ENCODE results near the gene ARAP1. TPM values are rescaled to one million over a fixed set of nuclear protein-coding genes. Genes with fewer than 3 reads are reported as not detected.

ARAP1 gene
- polyA plus RNA-seq, 3 donors from 2014 or later, result 4.7 to 34.6 (median 16.4) TPM

DNA sequence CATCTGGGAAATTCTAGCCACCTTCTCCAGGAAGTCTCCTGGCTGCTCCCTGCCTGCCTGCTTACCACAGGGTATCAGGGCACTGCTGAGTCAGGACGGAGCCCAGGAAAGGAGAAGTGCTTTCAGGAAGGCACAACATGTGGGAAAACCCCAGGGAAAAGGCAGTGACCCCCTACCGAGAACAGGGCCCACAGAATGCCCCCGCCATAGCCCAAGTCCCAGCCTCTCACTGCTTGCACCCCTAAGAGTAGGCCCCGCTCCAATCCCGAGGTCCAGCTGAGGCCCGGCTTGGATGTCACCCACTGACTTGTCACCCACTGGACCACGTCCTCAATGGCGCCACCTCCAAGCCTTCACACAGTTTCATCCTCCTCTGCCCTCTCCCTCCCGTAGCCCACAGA is 34.1 kb downstream of the ARAP1 start:
- DNase-seq, result no peak
- peak overlapping the region in 1 of 5 donors; percentile 23 for H3K4me3 Mint-ChIP-seq
- H3K36me3 Mint-ChIP-seq, result no peaks in the 10 kb centered on the region
- H3K9me3 Mint-ChIP-seq, result no peaks in the 10 kb centered on the region
- H3K27ac Mint-ChIP-seq, result peak overlapping the region; percentile 40 to 100 (median 99)
- peaks cover 83 to 88% of the 10 kb centered on the region in 2 donors for H3K4me1 Mint-ChIP-seq
- H3K27me3 Mint-ChIP-seq (ENCODE audit: low read depth in 3 of 3), result peaks cover 19 to 26% (median 19%) of the 10 kb centered on the region in 3 donors

DNA sequence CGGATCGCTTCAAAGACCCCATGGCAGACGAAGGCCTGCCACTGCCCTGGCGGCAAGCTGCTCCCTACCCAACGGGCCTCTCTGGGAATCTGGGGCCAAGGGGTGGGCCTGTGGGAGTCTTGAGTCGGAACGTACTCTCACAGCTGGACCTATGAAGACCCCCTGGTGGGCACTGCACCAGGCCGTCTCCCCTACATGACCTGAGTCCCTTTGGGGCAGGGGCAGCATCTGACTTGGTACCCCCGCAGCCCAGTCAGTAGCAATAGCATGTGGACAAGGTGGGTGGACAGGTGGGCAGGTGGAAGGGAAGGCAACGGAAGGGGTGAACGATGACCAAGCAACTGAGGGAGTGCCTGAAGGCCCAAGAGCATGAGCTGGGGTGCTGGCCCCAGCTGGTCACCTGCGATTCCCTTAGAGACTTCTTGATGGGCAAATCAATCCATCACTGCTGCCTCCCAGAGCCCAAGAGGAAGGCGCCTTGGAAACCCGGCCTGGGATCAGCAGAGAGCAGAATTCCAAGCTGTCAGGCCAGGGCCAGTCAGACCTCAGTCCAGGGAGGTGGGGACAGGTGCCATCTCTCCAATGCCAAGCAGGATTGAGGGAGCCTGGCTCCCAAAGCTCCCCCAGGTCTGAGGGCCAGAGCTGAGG is 35.3 kb downstream of the ARAP1 start:
- Mint-ChIP-seq H3K27me3 (ENCODE audit: low read depth in 3 of 3) (peaks cover 11 to 21% (median 13%) of the 10 kb centered on the region in 3 donors), H3K4me1 (peaks cover 78 to 87% of the 10 kb centered on the region in 2 donors), H3K4me3 (no peak overlapping the region), H3K36me3 (no peaks in the 10 kb centered on the region), H3K9me3 (no peaks in the 10 kb centered on the region), H3K27ac (peak overlapping the region in 3 of 6 donors; percentile 49 to 99 (median 51))
- DNase-seq, result no peak

DNA sequence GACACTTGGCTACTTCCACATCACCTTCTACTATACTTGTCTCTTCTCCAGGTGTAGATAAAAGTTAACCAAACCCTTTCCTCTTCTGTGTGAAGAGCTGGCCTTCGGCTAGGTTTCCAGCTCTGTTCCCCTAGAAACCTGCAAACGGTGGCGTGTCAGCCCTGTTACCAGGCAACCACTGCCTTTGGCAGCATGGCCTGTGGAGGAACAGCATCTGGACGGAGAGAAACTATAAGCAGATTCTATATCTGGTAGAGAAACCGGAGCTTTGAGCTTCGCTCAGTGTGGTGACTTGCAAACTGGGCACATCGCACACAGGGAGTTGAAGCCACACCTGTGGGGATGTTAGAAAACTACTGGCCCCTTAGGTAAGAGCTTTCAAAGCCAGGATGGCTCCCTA is 35.9 kb downstream of the ARAP1 start:
- no peaks in the 10 kb centered on the region for H3K9me3 Mint-ChIP-seq
- no peak overlapping the region for H3K4me3 Mint-ChIP-seq
- H3K36me3 Mint-ChIP-seq, result no peaks in the 10 kb centered on the region
- H3K27me3 Mint-ChIP-seq (ENCODE audit: low read depth in 3 of 3), result peaks cover 6 to 15% (median 10%) of the 10 kb centered on the region in 3 donors
- peaks cover 72 to 82% of the 10 kb centered on the region in 2 donors for H3K4me1 Mint-ChIP-seq
- H3K27ac Mint-ChIP-seq, result peak overlapping the region in 5 of 6 donors; percentile 36 to 84 (median 66)
- no peak for DNase-seq

DNA sequence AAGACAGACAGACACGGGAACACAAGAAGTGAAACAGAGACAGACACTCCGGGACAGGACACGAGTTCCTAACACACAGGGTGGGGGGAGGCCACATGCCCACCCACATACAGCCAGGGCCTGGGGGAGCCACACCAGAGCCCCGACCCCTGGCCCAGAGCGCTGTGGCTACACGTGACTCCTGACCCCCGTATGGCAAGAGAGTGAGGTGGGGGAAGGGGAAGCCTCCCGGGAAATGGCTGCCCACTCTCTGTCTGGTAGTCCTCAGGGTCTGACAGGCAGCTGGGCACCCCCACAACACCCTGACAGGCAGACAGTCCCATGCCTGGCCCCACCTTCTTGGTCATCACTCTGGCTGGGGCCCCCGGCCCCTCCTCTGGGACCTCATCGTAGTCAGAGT is 39.4 kb downstream of the ARAP1 start:
- peaks cover 49 to 52% of the 10 kb centered on the region in 2 donors for H3K4me1 Mint-ChIP-seq
- H3K27me3 Mint-ChIP-seq (ENCODE audit: low read depth in 3 of 3), result peaks cover 0 to 15% (median 12%) of the 10 kb centered on the region in 3 donors
- no peak for DNase-seq
- H3K27ac Mint-ChIP-seq, result peak overlapping the region; percentile 72 to 95 (median 90)
- H3K4me3 Mint-ChIP-seq, result peak overlapping the region in 3 of 5 donors; percentile 45 to 60 (median 49)
- H3K9me3 Mint-ChIP-seq, result no peaks in the 10 kb centered on the region
- peaks cover 0 to 14% (median 0%) of the 10 kb centered on the region in 3 donors for H3K36me3 Mint-ChIP-seq

DNA sequence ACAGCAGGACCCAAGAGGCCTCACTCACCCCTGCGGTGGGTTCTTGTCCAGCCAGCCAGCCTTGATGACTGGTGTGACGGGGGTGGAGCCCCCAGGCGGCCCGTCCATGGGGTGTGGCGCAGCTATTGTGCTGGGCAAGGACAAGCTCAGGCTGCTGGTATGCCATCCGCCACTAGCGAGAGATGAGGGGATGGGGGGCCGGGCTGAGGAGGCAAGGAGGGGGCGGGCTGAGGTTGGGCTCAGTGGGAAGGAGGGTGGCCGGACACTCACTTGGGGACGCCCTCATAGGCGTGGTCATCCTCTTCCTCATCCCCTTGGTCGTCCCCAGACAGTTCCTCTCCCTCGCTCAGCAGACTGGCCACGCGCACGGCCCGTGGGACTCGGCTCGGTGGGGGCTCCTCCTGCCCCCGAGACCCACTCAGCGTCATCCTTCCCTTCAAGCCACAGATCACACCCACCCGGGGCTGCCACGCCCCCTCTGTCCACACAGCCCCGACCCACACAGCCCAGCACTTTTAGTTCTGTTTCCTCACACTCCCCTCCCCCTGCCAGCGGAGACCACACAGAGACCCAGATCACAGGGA is 39.9 kb downstream of the ARAP1 start:
- H3K36me3 Mint-ChIP-seq, result peaks cover 0 to 19% (median 4%) of the 10 kb centered on the region in 3 donors
- H3K9me3 Mint-ChIP-seq, result no peaks in the 10 kb centered on the region
- H3K4me3 Mint-ChIP-seq, result peak overlapping the region in 4 of 5 donors; percentile 45 to 68 (median 54)
- peaks cover 0 to 14% (median 12%) of the 10 kb centered on the region in 3 donors for H3K27me3 Mint-ChIP-seq (ENCODE audit: low read depth in 3 of 3)
- peak; percentile 38 to 57 (median 47) for DNase-seq
- H3K4me1 Mint-ChIP-seq, result peaks cover 44 to 47% of the 10 kb centered on the region in 2 donors
- H3K27ac Mint-ChIP-seq, result peak overlapping the region; percentile 72 to 95 (median 90)

DNA sequence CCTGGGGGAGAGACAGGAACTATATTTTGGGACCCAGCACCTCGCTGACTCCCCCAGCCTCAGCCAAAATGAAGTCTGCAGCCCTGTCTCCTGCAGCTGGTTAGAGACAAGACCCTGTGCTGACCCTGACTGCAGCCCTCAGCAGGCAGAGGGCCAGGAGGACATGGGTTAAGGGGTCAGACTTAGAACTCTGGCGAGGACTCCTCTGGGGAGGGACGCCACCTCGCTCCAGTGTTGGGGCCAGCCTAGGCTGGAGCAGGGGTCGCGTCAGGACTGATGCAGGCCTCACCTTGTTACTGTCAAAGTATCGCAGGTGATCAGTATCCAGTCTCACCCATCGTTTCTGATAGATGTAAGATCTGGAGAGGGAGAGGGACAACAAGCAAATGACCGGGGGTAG is 41.1 kb downstream of the ARAP1 start:
- Mint-ChIP-seq H3K27me3 (ENCODE audit: low read depth in 3 of 3) (peaks cover under 1 to 15% (median 14%) of the 10 kb centered on the region in 3 donors), H3K36me3 (peaks cover 0 to 25% (median 4%) of the 10 kb centered on the region in 3 donors), H3K4me1 (peaks cover 40 to 45% of the 10 kb centered on the region in 2 donors), H3K9me3 (no peaks in the 10 kb centered on the region), H3K4me3 (no peak overlapping the region), H3K27ac (peak overlapping the region in 4 of 6 donors; percentile 13 to 68 (median 56))
- DNase-seq, result no peak

DNA sequence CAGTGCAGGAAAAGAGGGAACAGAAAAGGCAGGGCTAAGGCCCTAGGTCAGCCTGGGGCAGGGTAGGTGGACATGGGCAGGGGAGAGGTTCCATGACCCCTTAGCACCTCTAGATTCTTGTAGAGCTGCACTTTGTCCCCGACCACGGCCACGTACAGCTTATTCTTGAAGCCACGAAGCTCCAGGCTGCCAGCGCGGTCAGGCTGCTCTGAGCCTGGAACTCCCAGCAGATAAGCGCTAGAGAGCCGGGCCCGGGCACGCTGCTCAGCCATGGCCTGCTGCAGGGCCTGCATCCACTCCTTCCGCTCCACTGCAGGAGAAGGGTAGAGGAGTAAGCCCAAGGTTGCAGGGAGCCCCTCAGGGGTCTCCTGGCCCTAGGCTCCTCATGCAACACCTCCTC is 41.9 kb downstream of the ARAP1 start:
- no peak for DNase-seq
- Mint-ChIP-seq H3K27me3 (ENCODE audit: low read depth in 3 of 3) (peaks cover 2 to 19% (median 17%) of the 10 kb centered on the region in 3 donors), H3K4me3 (no peak overlapping the region), H3K36me3 (peaks cover 0 to 28% (median 4%) of the 10 kb centered on the region in 3 donors), H3K27ac (no peak overlapping the region), H3K4me1 (peaks cover 37 to 38% of the 10 kb centered on the region in 2 donors), H3K9me3 (no peaks in the 10 kb centered on the region)

DNA sequence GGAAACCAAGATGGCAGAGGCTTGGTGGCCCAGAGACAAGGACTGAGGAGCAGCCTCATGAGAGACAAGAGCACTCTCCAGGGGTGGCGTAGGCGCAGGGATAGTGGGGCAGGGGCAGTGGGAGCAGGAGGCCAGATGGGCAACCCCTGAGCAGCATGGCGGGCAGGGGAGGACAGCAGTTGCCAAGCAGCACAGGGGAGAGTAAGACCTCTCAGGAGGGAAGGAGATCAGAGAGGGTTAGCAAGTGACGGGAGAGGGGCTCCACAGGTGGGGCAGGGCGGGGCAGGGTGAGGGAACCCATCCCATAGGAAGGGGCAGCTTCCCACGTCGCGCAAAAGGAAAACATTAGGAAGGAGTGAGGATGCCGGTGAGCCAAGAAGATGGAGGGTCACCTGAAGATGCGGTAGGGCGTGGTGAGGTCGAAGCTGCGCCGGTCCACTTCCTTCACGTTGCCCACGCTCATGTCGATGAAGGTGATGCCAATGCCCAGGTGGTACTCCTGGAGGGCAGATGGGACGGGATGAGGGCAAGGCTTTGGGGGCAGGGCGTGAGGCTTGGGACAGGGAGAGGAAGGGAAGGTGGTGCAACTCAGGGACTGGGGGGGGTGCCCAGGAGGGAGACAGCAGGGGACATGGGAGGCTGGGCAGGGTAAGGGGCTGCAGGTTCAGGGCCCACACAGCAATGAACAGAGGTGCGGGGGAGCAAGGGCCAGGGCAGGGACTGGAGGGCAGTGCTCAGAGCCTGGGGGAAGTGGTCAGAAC is 42.5 kb downstream of the ARAP1 start:
- H3K4me3 Mint-ChIP-seq, result no peak overlapping the region
- H3K36me3 Mint-ChIP-seq, result peaks cover 0 to 32% (median 7%) of the 10 kb centered on the region in 3 donors
- H3K27ac Mint-ChIP-seq, result peak overlapping the region in 1 of 6 donors; percentile 72
- DNase-seq, result no peak
- H3K9me3 Mint-ChIP-seq, result no peaks in the 10 kb centered on the region
- H3K4me1 Mint-ChIP-seq, result peaks cover 31 to 38% of the 10 kb centered on the region in 2 donors
- peaks cover 2 to 16% (median 15%) of the 10 kb centered on the region in 3 donors for H3K27me3 Mint-ChIP-seq (ENCODE audit: low read depth in 3 of 3)

DNA sequence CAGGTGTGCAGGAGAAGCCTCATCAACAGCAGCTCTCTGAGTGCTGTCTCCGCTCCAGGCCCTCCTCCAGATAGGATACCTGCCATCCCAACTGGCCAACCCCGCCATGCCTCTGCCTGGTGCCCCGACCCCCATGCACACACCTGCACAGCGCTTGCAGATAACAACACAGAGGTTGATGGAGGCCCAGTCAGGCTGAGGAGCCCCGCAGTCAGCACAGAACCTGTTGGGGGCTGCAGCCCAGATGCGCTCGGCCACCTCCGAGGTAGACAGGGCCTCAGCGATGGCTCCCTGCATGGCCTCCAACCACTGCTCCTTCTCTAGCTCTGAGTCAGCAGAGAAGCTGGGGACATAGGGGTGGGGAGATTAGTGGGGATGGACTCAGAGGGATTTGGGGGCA is 45.2 kb downstream of the ARAP1 start:
- DNase-seq, result no peak
- Mint-ChIP-seq H3K4me3 (no peak overlapping the region), H3K4me1 (peaks cover 17 to 19% of the 10 kb centered on the region in 2 donors), H3K27me3 (ENCODE audit: low read depth in 3 of 3) (peaks cover 2 to 19% (median 9%) of the 10 kb centered on the region in 3 donors), H3K27ac (peak overlapping the region in 2 of 6 donors; percentile 75 to 85), H3K36me3 (peaks cover 0 to 33% (median 7%) of the 10 kb centered on the region in 3 donors), H3K9me3 (no peaks in the 10 kb centered on the region)

DNA sequence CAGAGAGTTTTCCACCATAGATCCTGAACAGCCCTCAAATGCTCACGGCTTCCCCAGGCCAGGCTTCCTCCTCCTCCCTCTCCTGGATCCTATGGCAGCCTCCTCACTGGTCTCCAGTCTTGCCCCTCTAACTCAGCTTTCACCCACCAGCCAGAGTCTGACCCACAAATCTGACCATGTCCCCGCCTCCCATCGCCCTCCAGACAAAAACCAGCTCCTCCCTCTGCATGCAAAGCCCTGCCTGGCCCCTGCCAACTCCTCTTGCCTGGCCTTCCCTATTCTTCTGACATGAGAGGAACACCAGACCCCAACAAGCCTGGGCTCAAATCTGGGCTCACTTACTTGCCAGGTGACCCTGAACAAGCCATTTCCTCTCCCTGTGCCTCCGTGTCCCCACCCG is 45.6 kb downstream of the ARAP1 start:
- Mint-ChIP-seq H3K27me3 (ENCODE audit: low read depth in 3 of 3) (peaks cover 2 to 19% (median 9%) of the 10 kb centered on the region in 3 donors), H3K9me3 (no peaks in the 10 kb centered on the region), H3K4me3 (peak overlapping the region in 1 of 5 donors; percentile 9), H3K36me3 (peaks cover 0 to 33% (median 7%) of the 10 kb centered on the region in 3 donors), H3K27ac (peak overlapping the region in 4 of 6 donors; percentile 56 to 75 (median 69)), H3K4me1 (peaks cover 17 to 19% of the 10 kb centered on the region in 2 donors)
- no peak for DNase-seq

DNA sequence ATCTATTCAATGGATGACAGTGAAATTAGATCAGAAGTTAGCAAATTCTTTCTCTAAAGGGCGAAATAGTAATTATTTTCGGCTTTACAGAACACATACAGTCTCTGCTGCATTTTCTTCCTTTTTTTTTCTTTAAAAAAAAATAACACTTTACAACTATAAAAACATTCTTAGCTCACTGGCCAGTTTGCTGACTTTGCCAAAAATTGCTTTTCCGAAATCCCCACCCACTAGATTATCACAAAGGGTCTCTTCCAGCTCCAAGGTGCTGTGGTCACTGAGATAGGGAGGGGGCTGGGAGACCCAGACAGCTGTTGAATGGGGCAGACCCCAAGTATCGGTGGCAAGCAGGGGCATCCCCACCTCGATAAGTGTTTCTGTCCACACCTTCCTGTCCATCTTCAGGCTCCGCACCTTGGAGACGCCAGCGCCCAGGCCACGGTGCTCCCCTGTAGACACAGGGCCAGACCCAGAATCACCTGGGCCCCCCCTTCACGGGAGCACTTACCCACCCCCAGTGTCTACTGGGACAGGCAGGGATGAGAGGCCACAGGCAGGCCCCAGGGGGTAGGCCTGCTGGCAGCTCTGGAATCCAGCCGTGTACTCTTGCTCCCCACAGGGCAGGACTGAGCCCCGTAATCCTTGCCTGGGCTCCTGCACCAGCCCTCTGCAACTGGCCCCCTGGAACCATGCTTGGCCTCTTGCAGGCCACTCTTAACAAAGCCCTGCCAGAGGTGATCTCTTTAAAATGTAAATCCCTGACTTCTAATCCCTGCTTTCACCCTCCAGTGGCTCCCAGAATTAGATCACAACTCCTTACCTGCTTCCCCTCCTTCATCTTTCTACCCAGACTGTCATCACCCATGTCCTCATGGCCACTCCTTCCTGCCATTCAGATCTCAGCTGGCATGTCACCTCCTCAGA is 46.5 kb downstream of the ARAP1 start:
- no peak overlapping the region for H3K4me3 Mint-ChIP-seq
- H3K36me3 Mint-ChIP-seq, result peaks cover 0 to 36% (median 7%) of the 10 kb centered on the region in 3 donors
- H3K27ac Mint-ChIP-seq, result peak overlapping the region; percentile 37 to 79 (median 62)
- peaks cover 13 to 14% of the 10 kb centered on the region in 2 donors for H3K4me1 Mint-ChIP-seq
- no peaks in the 10 kb centered on the region for H3K9me3 Mint-ChIP-seq
- peaks cover 2 to 15% (median 7%) of the 10 kb centered on the region in 3 donors for H3K27me3 Mint-ChIP-seq (ENCODE audit: low read depth in 3 of 3)
- DNase-seq, result no peak

DNA sequence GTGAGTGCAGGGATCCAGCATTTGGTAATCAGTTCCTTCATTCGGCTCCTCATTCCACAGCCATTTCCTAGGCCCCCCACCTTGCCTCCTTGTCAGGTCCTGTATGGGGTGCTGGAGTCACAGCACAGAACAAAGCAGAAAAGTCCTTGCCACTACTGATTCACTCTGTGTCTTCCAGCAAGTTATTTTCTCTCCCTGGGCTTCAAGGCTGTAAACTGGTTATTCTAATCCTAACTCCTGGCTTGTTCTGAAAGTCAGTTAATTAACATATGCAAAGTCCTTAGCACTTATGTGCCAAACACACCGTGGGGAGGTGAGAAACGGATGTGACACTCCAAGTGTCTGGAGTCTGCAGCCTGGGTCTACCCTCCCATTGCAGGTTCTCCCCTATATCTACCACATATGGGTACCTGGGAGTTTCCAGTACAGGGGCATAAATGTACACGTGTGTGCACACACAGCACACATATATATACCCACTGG is 47.4 kb downstream of the ARAP1 start:
- Mint-ChIP-seq H3K36me3 (peaks cover 3 to 39% (median 14%) of the 10 kb centered on the region in 3 donors), H3K27me3 (ENCODE audit: low read depth in 3 of 3) (peaks cover 2 to 15% (median 8%) of the 10 kb centered on the region in 3 donors), H3K4me1 (peaks cover 12 to 14% of the 10 kb centered on the region in 2 donors), H3K4me3 (no peak overlapping the region), H3K9me3 (no peaks in the 10 kb centered on the region), H3K27ac (peak overlapping the region in 4 of 6 donors; percentile 16 to 57 (median 38))
- no peak for DNase-seq
